ENCODE data around the gene IGSF21.

Gene IGSF21

GRCh38 chr1:18142471-18142870 is 34.9 kb downstream of the IGSF21 start:
- H3K4me3 ChIP-seq (replicated peaks; ENCODE audit: low read depth, low read length), result no peak overlapping the region
- no peak for TF ChIP-seq CTCF (IDR thresholded peaks at IDR 0.05; ENCODE audit: low read depth, low read length, missing control alignments)
- DNase-seq (ENCODE audit: extremely low read depth, low read depth), result no peak

- no peak for TF ChIP-seq CTCF (IDR thresholded peaks at IDR 0.05; ENCODE audit: low read depth, low read length, missing control alignments)
- no peak overlapping the region for H3K4me3 ChIP-seq (replicated peaks; ENCODE audit: low read depth, low read length)
- DNase-seq (ENCODE audit: extremely low read depth, low read depth), result no peak
These were observed 35.4 kb downstream of the IGSF21 start for GRCh38 chr1:18142969-18143368.

- no peak for DNase-seq (ENCODE audit: extremely low read depth, low read depth)
- H3K4me3 ChIP-seq (replicated peaks; ENCODE audit: low read depth, low read length), result no peak overlapping the region
- no peak for TF ChIP-seq CTCF (IDR thresholded peaks at IDR 0.05; ENCODE audit: low read depth, low read length, missing control alignments)
These were observed 36.5 kb downstream of the IGSF21 start for GRCh38 chr1:18144062-18144461.

GRCh38 chr1:18144916-18145647 is 37.5 kb downstream of the IGSF21 start:
- no peak for TF ChIP-seq CTCF (IDR thresholded peaks at IDR 0.05; ENCODE audit: low read depth, low read length, missing control alignments)
- DNase-seq (ENCODE audit: extremely low read depth, low read depth), result no peak
- no peak overlapping the region for H3K4me3 ChIP-seq (replicated peaks; ENCODE audit: low read depth, low read length)

- no peak overlapping the region for H3K4me3 ChIP-seq (replicated peaks; ENCODE audit: low read depth, low read length)
- no peak for TF ChIP-seq CTCF (IDR thresholded peaks at IDR 0.05; ENCODE audit: low read depth, low read length, missing control alignments)
- no peak for DNase-seq (ENCODE audit: extremely low read depth, low read depth)
These were observed 38.4 kb downstream of the IGSF21 start for GRCh38 chr1:18145851-18146618.

- DNase-seq (ENCODE audit: extremely low read depth, low read depth), result no peak
- no peak overlapping the region for H3K4me3 ChIP-seq (replicated peaks; ENCODE audit: low read depth, low read length)
- TF ChIP-seq CTCF (IDR thresholded peaks at IDR 0.05; ENCODE audit: low read depth, low read length, missing control alignments), result no peak
These were observed 39.3 kb downstream of the IGSF21 start for GRCh38 chr1:18146886-18147285.

All from HFF-Myc (cell line).